Measurements from ENCODE around the gene SULF2.

Gene SULF2

GRCh38 chr20:47783828-47784598, 1.3 kb downstream of the SULF2 start:
- no peak for DNase-seq

DNA sequence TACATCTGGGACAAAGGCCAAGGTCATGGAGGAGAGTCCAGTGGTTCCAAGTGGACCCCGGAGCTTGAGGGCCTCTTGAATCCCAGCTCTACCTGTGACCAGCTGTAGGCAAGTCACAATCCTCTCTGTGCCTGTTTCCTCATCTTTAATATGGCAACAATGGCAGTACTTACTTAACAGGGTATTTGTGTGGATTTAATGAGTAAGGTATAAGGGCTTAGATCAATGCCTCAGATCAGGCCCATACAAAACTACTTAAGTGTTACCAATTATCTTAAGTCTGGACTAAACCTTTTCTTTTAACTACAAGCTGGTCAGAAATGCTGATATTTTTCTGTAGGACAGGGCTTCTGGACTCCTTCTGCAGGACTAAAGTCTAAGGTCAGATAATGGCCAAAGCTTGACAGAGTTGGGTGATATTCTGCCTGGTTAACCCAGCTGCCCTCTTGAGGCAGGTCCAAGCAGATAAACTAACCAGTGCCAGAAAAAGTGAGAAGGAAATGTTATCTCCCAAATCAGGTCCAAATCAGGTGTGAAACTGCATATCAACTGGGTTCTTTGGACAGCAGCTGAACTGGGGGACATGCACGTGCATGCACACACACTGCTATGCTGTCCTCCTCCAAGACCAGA, 2.2 kb downstream of the SULF2 start:
- no peak for DNase-seq

DNA sequence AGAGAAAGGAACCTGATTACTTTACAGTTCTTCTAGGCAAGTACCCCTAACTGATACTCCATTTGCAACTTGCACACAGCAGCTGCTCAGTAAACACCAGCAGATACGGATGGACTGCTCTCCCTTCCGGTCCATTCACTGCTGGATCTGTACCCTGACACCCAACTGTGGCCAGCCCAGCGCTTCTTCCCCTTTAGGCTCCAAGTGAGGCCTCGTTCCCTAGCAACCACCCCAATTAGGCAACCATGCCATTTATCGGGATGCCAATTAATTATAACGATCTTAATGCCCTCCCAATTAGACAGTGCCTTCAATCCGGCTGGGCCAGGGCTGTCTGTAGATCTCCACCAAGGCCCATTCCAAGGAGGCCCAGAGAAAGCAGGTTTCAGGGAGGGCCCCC, 3.2 kb downstream of the SULF2 start:
- no peak for DNase-seq

DNA sequence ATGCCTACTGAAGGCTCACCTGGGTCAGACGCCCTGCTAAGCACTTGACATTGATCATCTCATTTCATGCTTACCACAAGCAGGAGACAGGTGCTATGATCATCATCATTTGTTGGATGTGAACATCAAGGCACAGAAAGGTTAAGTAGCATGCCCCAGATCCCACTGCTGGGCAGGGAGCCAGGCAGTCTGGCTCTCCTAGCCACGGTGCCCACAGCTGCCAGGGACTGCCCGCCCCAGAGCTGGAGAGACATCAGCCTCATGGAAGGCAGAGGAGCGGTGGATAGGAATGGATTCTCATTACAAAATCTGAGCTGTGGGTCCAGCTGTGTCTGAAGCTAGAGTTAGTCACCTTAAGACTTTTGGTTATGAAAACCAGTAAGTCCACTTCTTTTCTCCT, 3.6 kb downstream of the SULF2 start:
- no peak for DNase-seq

DNA sequence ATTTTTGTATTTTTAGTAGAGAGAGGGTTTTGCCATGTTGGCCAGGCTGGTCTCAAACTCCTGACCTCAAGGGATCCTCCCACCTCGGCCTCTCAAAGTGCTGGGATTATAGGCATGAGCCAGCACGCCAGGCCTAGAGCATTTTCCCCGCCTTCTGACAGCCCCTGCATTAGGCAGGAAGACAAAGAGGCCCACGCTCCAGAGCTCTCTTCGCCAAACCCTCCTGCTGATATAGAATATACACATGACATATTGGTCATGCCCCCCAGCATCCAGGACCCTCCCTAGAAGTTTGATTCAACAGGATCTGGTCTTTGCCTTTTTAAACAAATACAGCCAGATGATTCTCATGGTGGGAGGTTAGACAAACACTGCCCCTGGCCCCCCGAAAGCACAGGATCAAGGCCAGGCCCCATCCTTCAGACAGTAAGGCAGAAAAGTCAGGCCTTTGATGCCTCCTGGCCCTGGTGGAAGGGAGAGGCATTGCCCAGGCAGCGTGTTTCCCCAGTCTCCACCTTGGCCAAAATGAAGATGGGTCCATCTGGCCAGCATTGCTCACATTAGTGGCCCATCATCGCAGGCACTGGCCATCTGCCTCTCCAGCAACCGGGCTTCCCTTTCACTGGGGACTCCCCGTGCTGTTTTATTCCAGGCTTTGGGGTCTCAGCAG, 4.4 kb downstream of the SULF2 start:
- DNase-seq: no peak

GRCh38 chr20:47778398-47779354, 6.6 kb downstream of the SULF2 start:
- DNase-seq: no peak

GRCh38 chr20:47777220-47777619, 8.1 kb downstream of the SULF2 start:
- no peak for DNase-seq

DNA sequence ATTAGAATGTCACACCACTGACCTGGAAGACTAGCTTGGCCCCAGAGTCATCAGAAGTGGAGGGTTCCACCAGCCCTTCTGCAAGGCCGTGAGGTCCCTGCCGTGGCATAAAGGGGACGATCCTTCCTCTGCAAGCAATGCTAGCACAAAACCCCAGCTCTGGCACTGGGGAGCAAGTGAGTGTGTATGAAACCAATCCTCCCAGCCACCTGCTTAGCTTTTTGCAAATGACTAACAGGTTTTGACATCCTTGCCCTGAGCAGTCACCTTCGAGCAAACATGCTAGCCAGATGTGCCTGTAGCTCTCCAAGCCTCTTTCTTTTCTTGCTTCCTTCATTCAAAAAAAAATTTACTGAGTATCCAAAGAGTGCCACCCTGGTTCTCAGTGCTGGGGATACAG, 8.6 kb downstream of the SULF2 start:
- no peak for DNase-seq

- no peak for DNase-seq
Observed at GRCh38 chr20:47775841-47776240, 9.4 kb downstream of the SULF2 start.

DNA sequence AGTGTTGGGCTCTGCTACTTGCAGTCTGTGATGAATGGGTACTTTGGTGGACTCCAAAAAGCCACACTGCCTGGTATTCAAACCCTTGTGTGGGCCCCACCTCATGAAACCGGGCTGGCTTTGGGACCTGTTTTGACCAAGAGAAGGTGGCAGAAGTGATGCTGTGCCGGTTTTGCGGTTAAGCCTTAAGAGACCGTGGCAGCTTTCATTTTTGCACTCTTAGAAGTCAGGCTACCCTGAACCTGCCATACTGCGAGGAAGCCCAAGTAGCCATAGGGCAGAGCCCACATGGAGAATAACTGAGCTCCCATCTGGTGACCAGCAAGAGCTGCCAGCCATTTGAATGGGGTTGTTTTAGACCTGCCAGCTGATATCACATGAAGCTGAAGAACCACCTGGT, 10.2 kb downstream of the SULF2 start:
- no peak for DNase-seq

DNA sequence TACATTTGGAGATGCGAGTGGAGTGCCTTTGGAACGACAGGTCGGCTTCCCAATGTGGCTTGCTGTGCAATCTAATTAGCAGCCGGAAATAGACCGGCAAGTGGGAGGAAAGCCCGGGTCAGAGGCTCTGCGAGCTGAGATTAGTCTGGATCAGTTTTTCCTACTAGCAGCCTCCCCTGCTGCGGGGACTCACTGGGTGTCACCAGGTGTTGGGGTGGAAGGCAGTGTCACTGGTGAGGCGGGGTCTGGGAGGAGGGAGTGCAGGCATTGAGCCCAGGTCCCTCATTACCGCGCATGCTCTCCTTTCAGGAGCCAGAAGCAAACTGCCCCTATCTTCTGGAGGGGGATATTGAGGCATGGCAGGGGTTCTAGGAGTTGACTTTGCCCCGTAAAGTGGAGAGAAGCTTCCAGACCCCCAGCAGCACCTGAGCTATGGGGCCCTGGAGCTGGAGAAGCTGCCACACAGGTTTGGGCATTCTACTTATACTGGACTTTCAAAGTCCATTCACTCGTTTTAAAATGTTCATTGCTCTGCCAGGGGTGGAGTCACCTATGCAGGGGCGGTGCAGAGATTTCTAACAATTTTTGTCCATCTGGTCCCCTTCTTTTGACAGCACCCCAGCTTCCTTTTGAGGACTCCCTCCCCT, 11.0 kb downstream of the SULF2 start:
- DNase-seq: no peak

DNA sequence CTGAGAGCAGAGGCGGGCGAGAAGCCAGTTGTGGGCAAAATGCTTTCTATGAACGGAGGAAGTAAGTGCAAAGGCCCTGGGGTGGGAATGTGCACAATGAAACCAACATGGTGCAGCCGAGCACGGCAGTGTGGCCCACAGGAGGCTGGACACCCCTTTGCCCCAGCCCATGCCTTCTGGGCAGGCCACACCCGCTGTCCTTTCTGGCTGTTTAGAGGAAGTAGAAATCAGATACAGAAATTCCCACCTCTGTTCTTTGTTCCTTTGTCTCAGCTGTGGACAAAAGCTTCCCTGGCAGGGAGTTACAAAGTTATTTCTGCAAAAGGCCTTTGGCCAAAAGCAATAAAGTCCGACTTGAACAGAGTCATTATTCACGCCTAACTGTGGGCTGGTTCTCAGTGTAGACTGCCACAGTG, 11.9 kb downstream of the SULF2 start:
- no peak for DNase-seq

GRCh38 chr20:47770935-47771334, 14.3 kb downstream of the SULF2 start:
- DNase-seq: no peak

DNA sequence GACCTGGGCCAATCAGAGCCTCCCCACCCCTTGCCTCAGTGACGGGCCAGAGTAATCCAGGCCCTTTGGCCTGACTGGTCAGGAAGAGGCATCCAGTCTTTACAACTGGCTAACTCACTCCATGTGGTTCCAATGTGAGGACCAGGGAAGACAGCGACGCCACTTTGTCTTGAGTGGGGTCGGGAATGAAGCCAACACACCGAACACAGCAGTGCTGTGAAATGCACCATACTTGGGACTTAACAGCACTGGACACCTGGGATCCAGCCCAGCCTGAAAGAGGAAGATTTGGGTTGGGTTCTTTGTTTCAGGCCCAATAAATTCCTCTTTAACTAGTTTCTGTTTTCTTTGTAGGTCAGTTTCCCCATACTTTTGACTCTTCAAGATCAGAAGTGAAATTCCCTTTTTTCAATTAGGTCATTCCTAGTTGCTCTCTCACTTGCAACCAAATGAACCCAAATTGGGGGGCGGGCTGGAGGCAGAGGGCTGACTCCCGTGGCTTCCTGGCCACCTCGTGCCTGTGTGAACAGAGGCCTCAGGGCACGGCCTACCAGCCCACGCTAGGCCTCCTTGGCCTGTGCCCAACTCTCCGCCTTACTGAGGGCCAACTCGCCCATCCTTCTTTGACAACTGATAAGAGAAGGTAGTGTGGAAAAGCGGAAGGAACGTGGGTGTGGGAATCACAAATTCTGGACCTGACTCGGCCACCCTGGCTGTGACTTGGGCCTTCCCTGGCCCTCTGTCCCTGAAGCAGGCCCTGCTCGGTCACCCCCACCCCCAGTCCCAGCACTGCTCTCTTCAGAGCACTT, 17.1 kb downstream of the SULF2 start:
- no peak for DNase-seq

- DNase-seq: no peak
Observed at GRCh38 chr20:47765691-47766594, 19.3 kb downstream of the SULF2 start.

DNA sequence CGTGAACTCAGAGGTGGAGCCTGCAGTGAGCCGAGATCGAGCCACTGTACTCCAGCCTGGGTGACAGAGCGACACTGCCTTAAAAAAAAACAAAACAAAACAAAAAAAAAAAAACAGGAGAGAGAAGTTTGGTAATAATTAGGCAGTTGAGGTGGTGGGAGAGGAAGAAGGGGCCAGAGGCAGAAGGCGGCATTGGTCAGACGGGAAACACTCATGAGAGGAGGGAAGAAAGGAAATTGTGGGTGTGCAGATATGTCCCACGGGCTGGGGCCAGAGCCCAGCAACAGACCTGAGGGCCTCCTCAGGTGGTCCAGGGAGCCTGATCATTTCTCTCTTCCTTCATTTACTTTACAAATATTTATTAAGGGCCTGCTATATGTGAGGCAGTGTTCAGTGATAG, 20.0 kb downstream of the SULF2 start:
- no peak for DNase-seq

- DNase-seq: no peak
Observed at GRCh38 chr20:47764154-47764733, 21.0 kb downstream of the SULF2 start.

DNA sequence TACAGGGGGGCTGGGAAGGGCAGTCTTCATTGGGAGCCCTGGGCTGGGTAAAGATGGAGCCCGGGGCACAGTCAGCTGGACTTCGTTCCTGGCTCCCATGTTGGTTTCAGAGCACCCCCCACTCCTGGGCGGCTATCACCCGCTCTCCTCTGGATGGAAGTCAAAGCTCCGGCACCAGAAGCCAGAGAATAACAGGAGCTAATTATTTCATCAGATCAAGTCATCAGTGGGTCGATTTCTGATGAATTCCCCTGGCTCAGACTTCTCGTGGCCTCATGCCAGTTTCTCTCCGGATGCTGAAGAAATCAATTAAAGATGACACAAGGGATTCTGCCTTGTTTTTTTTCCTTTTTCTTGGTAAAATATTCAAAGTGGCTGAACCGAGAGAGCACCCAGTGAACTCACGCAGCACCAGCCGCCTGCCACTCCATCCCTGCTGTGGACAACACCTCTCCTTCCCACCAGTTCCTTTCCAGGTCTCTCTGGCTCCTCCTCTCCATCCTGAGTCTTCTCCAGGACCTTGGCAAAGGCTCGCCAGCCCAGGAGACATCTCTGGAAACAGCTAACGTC, 22.5 kb downstream of the SULF2 start:
- no peak for DNase-seq

GRCh38 chr20:47761482-47762047, 23.7 kb downstream of the SULF2 start:
- no peak for DNase-seq
